ENCODE results near the gene ERMP1. TPM values are rescaled to one million over a fixed set of nuclear protein-coding genes. Genes with fewer than 3 reads are reported as not detected.

ERMP1 gene
- total and polyA plus RNA-seq, 10 of the 15 experiments (the other 5 are each of a cell fraction or from before 2014, with no cell fraction given) = 2.4 to 42.1 (median 8.1) TPM

DNA sequence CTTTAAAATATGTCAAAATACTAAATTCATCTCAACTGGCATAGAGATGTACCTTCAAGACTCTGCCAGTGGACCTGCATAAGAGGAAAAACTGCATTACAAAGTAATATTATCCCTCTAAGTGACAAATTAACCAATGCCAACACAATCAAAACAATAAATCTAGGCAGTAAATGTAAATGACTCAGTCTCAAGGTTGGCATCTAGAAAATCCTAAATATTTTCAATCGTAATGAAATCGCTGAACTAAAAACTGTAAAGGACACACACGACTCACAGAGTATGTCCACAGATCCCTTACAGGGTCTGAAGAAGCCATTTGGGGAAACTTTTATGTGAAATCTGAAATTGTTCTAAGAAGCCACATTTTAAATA, 31.2 kb downstream of the ERMP1 start:
- CTCF ChIA-PET = interaction anchor here (0.9 to 1.5 kb wide), 3 partner anchors 85 to 252 kb away, joined by 3 to 5 read pairs (median 3); no protein-coding TSS in a partner anchor
- ATAC-seq (no peak), FAIRE-seq (no peak), DNase-seq (ENCODE audit: low read depth, low spot score) (no peak)
- 93% methylated on average over 3 of the region's 3 CpGs for WGBS (ENCODE audit: insufficient coverage, insufficient replicate concordance, low lambda C conversion rate, missing lambda C conversion rate)
- no peaks in the 10 kb centered on the region for H3K79me2 ChIP-seq (ENCODE audit: control insufficient read depth, insufficient read depth, low read length)
- H3K4me2 ChIP-seq (ENCODE audit: control insufficient read depth, insufficient read depth) = no peak overlapping the region
- H3K27me3 ChIP-seq (replicated peaks in 1 of 2; ENCODE audit: control insufficient read depth in 2 of 2, insufficient read depth in 2 of 2, low read length in 1 of 2) = no peaks in the 10 kb centered on the region
- no peak overlapping the region for H3K4me3 ChIP-seq
- H3K36me3 ChIP-seq (ENCODE audit: control insufficient read depth in 2 of 2, insufficient read depth in 2 of 2, low read length in 1 of 2) = peaks cover 3 to 21% of the 10 kb centered on the region in 2 experiments
- POLR2A ChIA-PET = interaction anchor here (1.3 kb wide), 1 partner anchor 24 kb away, joined by 5 read pairs; no protein-coding TSS in a partner anchor
- no peak overlapping the region for H3K27ac ChIP-seq (ENCODE audit: control insufficient read depth, insufficient read depth)
- H3K9me3 ChIP-seq (replicated peaks; ENCODE audit: control insufficient read depth, insufficient read depth, low read length) = no peaks in the 10 kb centered on the region
- no peaks in the 10 kb centered on the region for H3K4me1 ChIP-seq (ENCODE audit: control insufficient read depth, insufficient read depth, low read length)
- SMC1A ChIA-PET (ENCODE audit: uncharacterized antibody, unreplicated experiment) = interaction anchor here (1.3 kb wide), 1 partner anchor 34 kb away, joined by 3 read pairs; no protein-coding TSS in a partner anchor
- no peak overlapping the region for H2AFZ ChIP-seq (ENCODE audit: control insufficient read depth, low read depth, low read length)
- TF ChIP-seq MEF2A (IDR thresholded peaks at IDR 0.05; ENCODE audit: insufficient read depth, low read depth, low read length) (no peak), RB1 (IDR thresholded peaks at IDR 0.05; ENCODE audit: borderline replicate concordance) (no peak), BHLHE40 (IDR thresholded peaks at IDR 0.05; ENCODE audit: borderline replicate concordance in 1 of 2, low read depth in 2 of 2, low read length in 1 of 2) (no peak), SP1 (IDR thresholded peaks at IDR 0.05; ENCODE audit: low read depth, low read length) (no peak), CBX5 (IDR thresholded peaks at IDR 0.05; ENCODE audit: low read depth) (no peak), DPF2 (IDR thresholded peaks at IDR 0.05) (no peak), POLR2AphosphoS5 (IDR thresholded peaks at IDR 0.05; ENCODE audit: low read length) (no peak)
- TF ChIP-seq, protein P1, sequence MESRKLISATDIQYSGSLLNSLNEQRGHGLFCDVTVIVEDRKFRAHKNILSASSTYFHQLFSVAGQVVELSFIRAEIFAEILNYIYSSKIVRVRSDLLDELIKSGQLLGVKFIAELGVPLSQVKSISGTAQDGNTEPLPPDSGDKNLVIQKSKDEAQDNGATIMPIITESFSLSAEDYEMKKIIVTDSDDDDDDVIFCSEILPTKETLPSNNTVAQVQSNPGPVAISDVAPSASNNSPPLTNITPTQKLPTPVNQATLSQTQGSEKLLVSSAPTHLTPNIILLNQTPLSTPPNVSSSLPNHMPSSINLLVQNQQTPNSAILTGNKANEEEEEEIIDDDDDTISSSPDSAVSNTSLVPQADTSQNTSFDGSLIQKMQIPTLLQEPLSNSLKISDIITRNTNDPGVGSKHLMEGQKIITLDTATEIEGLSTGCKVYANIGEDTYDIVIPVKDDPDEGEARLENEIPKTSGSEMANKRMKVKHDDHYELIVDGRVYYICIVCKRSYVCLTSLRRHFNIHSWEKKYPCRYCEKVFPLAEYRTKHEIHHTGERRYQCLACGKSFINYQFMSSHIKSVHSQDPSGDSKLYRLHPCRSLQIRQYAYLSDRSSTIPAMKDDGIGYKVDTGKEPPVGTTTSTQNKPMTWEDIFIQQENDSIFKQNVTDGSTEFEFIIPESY (IDR thresholded peaks at IDR 0.05) = no peak
- TF ChIP-seq, protein P2, sequence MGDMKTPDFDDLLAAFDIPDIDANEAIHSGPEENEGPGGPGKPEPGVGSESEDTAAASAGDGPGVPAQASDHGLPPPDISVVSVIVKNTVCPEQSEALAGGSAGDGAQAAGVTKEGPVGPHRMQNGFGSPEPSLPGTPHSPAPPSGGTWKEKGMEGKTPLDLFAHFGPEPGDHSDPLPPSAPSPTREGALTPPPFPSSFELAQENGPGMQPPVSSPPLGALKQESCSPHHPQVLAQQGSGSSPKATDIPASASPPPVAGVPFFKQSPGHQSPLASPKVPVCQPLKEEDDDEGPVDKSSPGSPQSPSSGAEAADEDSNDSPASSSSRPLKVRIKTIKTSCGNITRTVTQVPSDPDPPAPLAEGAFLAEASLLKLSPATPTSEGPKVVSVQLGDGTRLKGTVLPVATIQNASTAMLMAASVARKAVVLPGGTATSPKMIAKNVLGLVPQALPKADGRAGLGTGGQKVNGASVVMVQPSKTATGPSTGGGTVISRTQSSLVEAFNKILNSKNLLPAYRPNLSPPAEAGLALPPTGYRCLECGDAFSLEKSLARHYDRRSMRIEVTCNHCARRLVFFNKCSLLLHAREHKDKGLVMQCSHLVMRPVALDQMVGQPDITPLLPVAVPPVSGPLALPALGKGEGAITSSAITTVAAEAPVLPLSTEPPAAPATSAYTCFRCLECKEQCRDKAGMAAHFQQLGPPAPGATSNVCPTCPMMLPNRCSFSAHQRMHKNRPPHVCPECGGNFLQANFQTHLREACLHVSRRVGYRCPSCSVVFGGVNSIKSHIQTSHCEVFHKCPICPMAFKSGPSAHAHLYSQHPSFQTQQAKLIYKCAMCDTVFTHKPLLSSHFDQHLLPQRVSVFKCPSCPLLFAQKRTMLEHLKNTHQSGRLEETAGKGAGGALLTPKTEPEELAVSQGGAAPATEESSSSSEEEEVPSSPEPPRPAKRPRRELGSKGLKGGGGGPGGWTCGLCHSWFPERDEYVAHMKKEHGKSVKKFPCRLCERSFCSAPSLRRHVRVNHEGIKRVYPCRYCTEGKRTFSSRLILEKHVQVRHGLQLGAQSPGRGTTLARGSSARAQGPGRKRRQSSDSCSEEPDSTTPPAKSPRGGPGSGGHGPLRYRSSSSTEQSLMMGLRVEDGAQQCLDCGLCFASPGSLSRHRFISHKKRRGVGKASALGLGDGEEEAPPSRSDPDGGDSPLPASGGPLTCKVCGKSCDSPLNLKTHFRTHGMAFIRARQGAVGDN (IDR thresholded peaks at IDR 0.05) = no peak
- BruUV-seq (replicated peaks) = no TSS peak
- no peaks in the 10 kb centered on the region for H4K20me1 ChIP-seq (ENCODE audit: control insufficient read depth, insufficient read depth)
- in situ Hi-C loops (cut with MboI) = no loop called here
- H3K9ac ChIP-seq (ENCODE audit: control insufficient read depth, insufficient read depth, low read length) = no peak overlapping the region
- intact Hi-C loops (cut with micrococcal nuclease; ENCODE audit: unreplicated experiment) = no loop called here
- RAD21 ChIA-PET (ENCODE audit: unreplicated experiment) = no interaction called here

Measured in GM12878 (cell line).